Spleen (tissue), 11 donors: ENCODE data around the gene MGP. TPM values are rescaled to one million over a fixed set of nuclear protein-coding genes. Genes with fewer than 3 reads are reported as not detected.

Experiments used
- DNase-seq: peaks from one replicate; pipeline ENCODE4 v3.0.0-alpha.2; 2020
- H3K27ac ChIP-seq, 8 donors: fragments of 200-600 bp; sonication (generic) in 7 of 8; 1 replicate in 4 of 8; 2 replicates in 4 of 8; pipeline versions ENCODE4 v1.5.0 to v1.8.0; 2016 to 2021; ENCODE audit warnings: inconsistent platforms in 4 of 8, mild to moderate bottlenecking in 4 of 8, moderate library complexity in 1 of 8
- H3K27me3 ChIP-seq, 7 donors: fragments of 200-600 bp; sonication (generic) in 6 of 7; replicated peaks in 1 of 7; 1 replicate in 4 of 7; 2 replicates in 3 of 7; pipeline versions ENCODE4 v1.5.0 to v1.8.0; 2016 to 2021; ENCODE audit warnings: inconsistent platforms in 3 of 7, mild to moderate bottlenecking in 1 of 7
- H3K36me3 ChIP-seq, 6 donors: fragments of 200-600 bp; sonication (generic) in 5 of 6; 1 replicate in 4 of 6; 2 replicates in 2 of 6; pipeline versions ENCODE4 v1.5.0 to v1.8.0; 2016 to 2021; ENCODE audit warnings: inconsistent platforms in 2 of 6
- H3K4me1 ChIP-seq, 6 donors: fragments of 200-600 bp; sonication (generic) in 5 of 6; 1 replicate in 3 of 6; 2 replicates in 3 of 6; pipeline versions ENCODE4 v1.5.0 to v1.8.0; 2016 to 2021; ENCODE audit warnings: inconsistent platforms in 3 of 6
- H3K4me3 ChIP-seq, 8 donors: fragments of 200-600 bp; sonication (generic) in 7 of 8; 1 replicate in 4 of 8; 2 replicates in 4 of 8; pipeline versions ENCODE4 v1.5.0 to v1.8.0; 2016 to 2021; ENCODE audit warnings: inconsistent platforms in 4 of 8, mild to moderate bottlenecking in 4 of 8, moderate library complexity in 2 of 8
- H3K9me3 ChIP-seq, 8 donors: fragments of 200-600 bp; sonication (generic) in 7 of 8; 1 replicate in 4 of 8; 2 replicates in 4 of 8; pipeline versions ENCODE4 v1.5.0 to v1.8.0; 2016 to 2021; ENCODE audit warnings: inconsistent platforms in 4 of 8
- CTCF ChIP-seq, 11 experiments: fragments of 200-600 bp in 7 of 11; fragments of 450-650 bp in 4 of 11; sonication (generic) in 4 of 11; IDR thresholded peaks in 8 of 11; conservative IDR thresholded peaks in 3 of 11; 1 replicate in 7 of 11; 2 replicates in 4 of 11; pipeline versions ENCODE4 v1.4.0 to v1.8.0; 2016 to 2021; ENCODE audit warnings: antibody characterized with exemption in 11 of 11, inconsistent platforms in 4 of 11, mild to moderate bottlenecking in 1 of 11
- POLR2A ChIP-seq, 3 donors: fragments of 450-650 bp; IDR thresholded peaks; one replicate each; pipeline ENCODE4 v1.5.1; 2017; ENCODE audit warnings: antibody characterized with exemption in 3 of 3, mild to moderate bottlenecking in 1 of 3
- POLR2AphosphoS5 ChIP-seq, 3 donors: sonication (generic); formaldehyde crosslinking; IDR thresholded peaks; one replicate each; pipeline ENCODE4 v1.5.1; 2017; ENCODE audit warnings: antibody characterized with exemption in 3 of 3
- WGBS, 5 donors: extraction: QIAGEN DNeasy Blood & Tissue Kit in 3 of 5; methylation state at CpG; one replicate each; pipeline versions ENCODE4 v1.1.5 to v1.1.7; 2013 to 2018; 5-methylcytosine and 5-hydroxymethylcytosine counted together
- intact Hi-C: fragments of 100-400 bp; cut with DNase I; formaldehyde crosslinking; loops from one replicate; pipeline ENCODE4 v1.15.0; 2023; ENCODE audit warnings: low total_unique reads
- polyA plus RNA-seq, 3 donors: library from polyadenylated mRNA; stranded (reverse); fragments of 200-250 nt; gene quantifications; one replicate each; pipeline ENCODE4 v1.2.1, GENCODE V29; 2013
- total RNA-seq, 7 donors: library from RNA; depleted of rRNA in 3 of 7; stranded (reverse); fragments of >200 nt in 3 of 7; fragmentation: NEBNext Ultra II Directional in 4 of 7; extraction: Animal tissue kit (Norgen Biotek cat#: 25700) in 4 of 7; gene quantifications; one replicate each; pipeline versions ENCODE4 v1.1.0 to v1.2.1, GENCODE V29; 2016 to 2021
- donor health status: healthy with polysubstance abuse.
- donor health status: DM: no; HTN: no; CAD: no; lungs with moderate emphysema.
- donor health status: DM: no; HTN: no; CAD: no.
- donor health status: Bipolar disorder and iron deficiency.
- donor health status: healthy.
- donor health status: DM: no; HTN: no; CAD: no.
- donor health status: DM: yes; HTN: yes; CAD: no.

MGP gene
- total and polyA plus RNA-seq, 10 donors, result 29.4 to 292 (median 60.9) TPM

- Histone ChIP-seq H3K27ac (no peak overlapping the region), H3K4me1 (peaks cover 0 to 15% (median 0%) of the 10 kb centered on the region in 6 donors), H3K4me3 (no peak overlapping the region), H3K36me3 (peaks cover 0 to 89% (median 8%) of the 10 kb centered on the region in 6 donors), H3K27me3 (no peaks in the 10 kb centered on the region), H3K9me3 (no peaks in the 10 kb centered on the region)
- no peak for TF ChIP-seq CTCF (IDR thresholded peaks at IDR 0.05 in 8 of 11, conservative IDR thresholded peaks at IDR 0.05 in 3 of 11)
- no peak for TF ChIP-seq POLR2AphosphoS5 (IDR thresholded peaks at IDR 0.05)
- no peak for TF ChIP-seq POLR2A (IDR thresholded peaks at IDR 0.05)
- DNase-seq, result no peak
- intact Hi-C loops, result no loop called here
- WGBS, 5 donors, result 94 to 97% (median 97%) methylated on average over 7 of the region's 7 CpGs
These were observed 46.3 kb upstream of the MGP start for GRCh38 chr12:14931791-14932560.

- H3K4me1 ChIP-seq, result peaks cover 0 to 15% (median 0%) of the 10 kb centered on the region in 6 donors
- no peak for DNase-seq
- H3K27me3 ChIP-seq, result no peaks in the 10 kb centered on the region
- no peak overlapping the region for H3K27ac ChIP-seq
- intact Hi-C loops, result no loop called here
- no peaks in the 10 kb centered on the region for H3K9me3 ChIP-seq
- TF ChIP-seq POLR2A (IDR thresholded peaks at IDR 0.05) (no peak), CTCF (IDR thresholded peaks at IDR 0.05 in 8 of 11, conservative IDR thresholded peaks at IDR 0.05 in 3 of 11) (no peak), POLR2AphosphoS5 (IDR thresholded peaks at IDR 0.05) (no peak)
- WGBS, 5 donors, result 92 to 97% (median 96%) methylated on average over 4 of the region's 4 CpGs
- H3K36me3 ChIP-seq, result peaks cover 0 to 83% (median 8%) of the 10 kb centered on the region in 6 donors
- no peak overlapping the region for H3K4me3 ChIP-seq
These were observed 45.7 kb upstream of the MGP start for GRCh38 chr12:14931359-14931758.

- Histone ChIP-seq H3K27ac (no peak overlapping the region), H3K4me1 (peaks cover 0 to 7% (median 0%) of the 10 kb centered on the region in 6 donors), H3K27me3 (no peaks in the 10 kb centered on the region), H3K36me3 (peaks cover 0 to 72% (median 8%) of the 10 kb centered on the region in 6 donors), H3K9me3 (no peaks in the 10 kb centered on the region), H3K4me3 (no peak overlapping the region)
- DNase-seq, result no peak
- intact Hi-C loops, result no loop called here
- no peak for TF ChIP-seq POLR2A (IDR thresholded peaks at IDR 0.05)
- no peak for TF ChIP-seq CTCF (IDR thresholded peaks at IDR 0.05 in 8 of 11, conservative IDR thresholded peaks at IDR 0.05 in 3 of 11)
- no peak for TF ChIP-seq POLR2AphosphoS5 (IDR thresholded peaks at IDR 0.05)
These were observed 44.6 kb upstream of the MGP start for GRCh38 chr12:14930299-14930698.

GRCh38 chr12:14928931-14929330 is 43.3 kb upstream of the MGP start:
- DNase-seq, result no peak
- TF ChIP-seq CTCF (IDR thresholded peaks at IDR 0.05 in 8 of 11, conservative IDR thresholded peaks at IDR 0.05 in 3 of 11) (no peak), POLR2A (IDR thresholded peaks at IDR 0.05) (no peak), POLR2AphosphoS5 (IDR thresholded peaks at IDR 0.05) (no peak)
- intact Hi-C loops, result no loop called here
- Histone ChIP-seq H3K4me3 (no peak overlapping the region), H3K27me3 (no peaks in the 10 kb centered on the region), H3K27ac (no peak overlapping the region), H3K36me3 (peaks cover 0 to 59% (median 8%) of the 10 kb centered on the region in 6 donors), H3K4me1 (peaks cover 0 to under 1% (median 0%) of the 10 kb centered on the region in 6 donors), H3K9me3 (no peaks in the 10 kb centered on the region)
- WGBS, 5 donors, result 70 to 82% (median 78%) methylated on average over 4 of the region's 4 CpGs
